ENCODE data around the gene MAGI2.

MAGI2 gene

DNA sequence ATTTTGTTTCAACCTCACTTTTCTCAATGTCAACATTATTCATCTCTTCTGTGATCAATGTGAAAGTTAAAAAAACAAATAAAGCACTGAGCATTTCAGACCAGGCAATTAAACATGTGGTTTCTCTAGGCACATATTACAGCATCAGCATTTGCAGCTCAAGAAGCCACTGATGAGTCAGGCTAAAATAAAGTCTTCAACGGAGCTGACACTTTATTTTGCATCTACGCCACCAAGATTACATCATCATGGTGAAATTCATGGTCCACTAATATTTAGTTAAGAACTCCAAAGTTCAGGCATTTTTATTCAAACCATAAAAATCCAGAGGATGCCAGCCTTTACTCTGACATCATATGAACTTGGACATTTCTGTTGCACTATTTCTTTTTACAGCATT is 33.0 kb downstream of the MAGI2 start:
- Mint-ChIP-seq H3K4me3 (no peak overlapping the region), H3K27me3 (no peaks in the 10 kb centered on the region), H3K36me3 (no peaks in the 10 kb centered on the region), H3K9me3 (no peaks in the 10 kb centered on the region), H3K27ac (no peak overlapping the region), H3K4me1 (no peaks in the 10 kb centered on the region)
- CTCF ChIA-PET: no interaction called here
- DNase-seq: no peak

GRCh38 chr7:79414910-79415309 is 38.6 kb downstream of the MAGI2 start:
- no peak overlapping the region for H3K27ac Mint-ChIP-seq
- no peaks in the 10 kb centered on the region for H3K27me3 Mint-ChIP-seq
- no peak overlapping the region for H3K4me3 Mint-ChIP-seq
- no peaks in the 10 kb centered on the region for H3K9me3 Mint-ChIP-seq
- H3K4me1 Mint-ChIP-seq: no peaks in the 10 kb centered on the region
- CTCF ChIA-PET: no interaction called here
- H3K36me3 Mint-ChIP-seq: no peaks in the 10 kb centered on the region
- no peak for DNase-seq

GRCh38 chr7:79412915-79413314 is 40.6 kb downstream of the MAGI2 start:
- Mint-ChIP-seq H3K36me3 (no peaks in the 10 kb centered on the region), H3K27me3 (no peaks in the 10 kb centered on the region), H3K4me3 (no peak overlapping the region), H3K4me1 (no peaks in the 10 kb centered on the region), H3K27ac (no peak overlapping the region), H3K9me3 (no peaks in the 10 kb centered on the region)
- CTCF ChIA-PET: no interaction called here
- no peak for DNase-seq

DNA sequence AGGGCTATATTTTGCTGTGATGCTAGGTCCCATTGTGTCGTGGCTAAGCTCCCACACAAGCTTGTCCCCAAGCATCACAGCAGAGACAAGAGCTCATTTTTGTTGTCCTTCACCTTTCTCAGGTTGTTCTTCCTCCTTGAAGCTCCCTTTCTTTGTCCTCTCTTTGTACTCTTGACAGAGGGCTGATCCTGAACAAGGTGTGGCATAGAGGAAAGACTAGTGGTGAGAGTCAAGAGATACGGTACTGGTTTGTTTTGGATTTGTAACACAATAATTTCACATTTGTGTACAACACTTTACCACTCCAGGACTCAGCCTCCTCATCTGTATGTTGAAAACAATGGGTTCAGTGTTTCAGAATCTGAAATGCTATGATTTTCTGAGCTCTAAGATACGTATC is 41.0 kb downstream of the MAGI2 start:
- Mint-ChIP-seq H3K4me1 (no peaks in the 10 kb centered on the region), H3K4me3 (no peak overlapping the region), H3K27ac (no peak overlapping the region), H3K27me3 (no peaks in the 10 kb centered on the region), H3K36me3 (no peaks in the 10 kb centered on the region), H3K9me3 (no peaks in the 10 kb centered on the region)
- CTCF ChIA-PET: no interaction called here
- DNase-seq: no peak

- H3K4me1 Mint-ChIP-seq: no peaks in the 10 kb centered on the region
- CTCF ChIA-PET: no interaction called here
- no peak overlapping the region for H3K27ac Mint-ChIP-seq
- H3K9me3 Mint-ChIP-seq: no peaks in the 10 kb centered on the region
- DNase-seq: no peak
- H3K4me3 Mint-ChIP-seq: no peak overlapping the region
- no peaks in the 10 kb centered on the region for H3K36me3 Mint-ChIP-seq
- H3K27me3 Mint-ChIP-seq: no peaks in the 10 kb centered on the region
Measured at GRCh38 chr7:79410345-79410744, 43.1 kb downstream of the MAGI2 start.

DNA sequence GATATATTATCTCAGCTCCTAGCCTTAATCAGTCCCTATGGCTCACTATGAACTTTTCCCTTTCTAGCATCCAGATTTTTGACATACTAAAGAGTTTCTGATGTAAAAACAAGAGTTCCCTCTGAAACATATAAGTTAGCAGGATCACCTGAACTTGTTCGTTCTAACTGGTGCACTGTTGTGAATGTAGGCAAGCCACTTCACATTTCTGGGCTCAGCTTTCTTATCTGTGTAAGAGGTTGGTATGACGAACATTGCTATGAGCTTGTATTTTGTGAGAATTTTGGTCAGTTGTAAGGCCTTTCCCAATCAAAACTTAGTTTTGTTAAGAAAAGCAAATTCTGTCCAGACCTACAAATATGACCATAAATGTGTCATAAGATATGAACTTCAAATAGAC is 46.1 kb downstream of the MAGI2 start:
- no peak for DNase-seq
- CTCF ChIA-PET: interaction anchor here (0.5 kb wide), 1 partner anchor 9 kb away, joined by 3 read pairs; no protein-coding TSS in a partner anchor
- no peaks in the 10 kb centered on the region for H3K27me3 Mint-ChIP-seq
- H3K4me1 Mint-ChIP-seq: no peaks in the 10 kb centered on the region
- no peaks in the 10 kb centered on the region for H3K36me3 Mint-ChIP-seq
- no peaks in the 10 kb centered on the region for H3K9me3 Mint-ChIP-seq
- no peak overlapping the region for H3K27ac Mint-ChIP-seq
- H3K4me3 Mint-ChIP-seq: no peak overlapping the region

GRCh38 chr7:79406371-79406770 is 47.1 kb downstream of the MAGI2 start:
- no peak overlapping the region for H3K4me3 Mint-ChIP-seq
- no peaks in the 10 kb centered on the region for H3K4me1 Mint-ChIP-seq
- no peak overlapping the region for H3K27ac Mint-ChIP-seq
- H3K9me3 Mint-ChIP-seq: no peaks in the 10 kb centered on the region
- CTCF ChIA-PET: no interaction called here
- H3K27me3 Mint-ChIP-seq: no peaks in the 10 kb centered on the region
- no peak for DNase-seq
- H3K36me3 Mint-ChIP-seq: no peaks in the 10 kb centered on the region

DNA sequence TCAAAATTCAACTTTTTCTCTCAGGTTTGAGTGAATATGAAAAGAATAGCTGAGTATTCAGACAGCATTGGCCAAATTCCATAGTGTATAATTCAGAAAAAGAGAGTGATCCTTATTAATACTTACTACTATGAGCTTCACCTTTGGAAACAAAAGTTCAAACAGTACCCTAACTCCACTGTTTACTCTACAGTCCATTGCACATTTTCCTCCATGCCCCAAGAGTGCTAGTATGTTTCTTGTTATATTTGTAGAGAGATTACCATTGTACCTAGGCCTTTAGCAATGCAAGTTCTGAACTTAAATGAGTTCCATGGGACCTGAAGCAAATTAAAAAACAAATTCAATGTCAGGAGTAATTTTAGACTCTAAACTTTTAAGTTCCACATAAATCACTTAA is 48.1 kb downstream of the MAGI2 start:
- CTCF ChIA-PET: no interaction called here
- H3K36me3 Mint-ChIP-seq: no peaks in the 10 kb centered on the region
- no peak for DNase-seq
- no peak overlapping the region for H3K27ac Mint-ChIP-seq
- no peaks in the 10 kb centered on the region for H3K4me1 Mint-ChIP-seq
- H3K9me3 Mint-ChIP-seq: no peaks in the 10 kb centered on the region
- no peak overlapping the region for H3K4me3 Mint-ChIP-seq
- H3K27me3 Mint-ChIP-seq: no peaks in the 10 kb centered on the region

DNA sequence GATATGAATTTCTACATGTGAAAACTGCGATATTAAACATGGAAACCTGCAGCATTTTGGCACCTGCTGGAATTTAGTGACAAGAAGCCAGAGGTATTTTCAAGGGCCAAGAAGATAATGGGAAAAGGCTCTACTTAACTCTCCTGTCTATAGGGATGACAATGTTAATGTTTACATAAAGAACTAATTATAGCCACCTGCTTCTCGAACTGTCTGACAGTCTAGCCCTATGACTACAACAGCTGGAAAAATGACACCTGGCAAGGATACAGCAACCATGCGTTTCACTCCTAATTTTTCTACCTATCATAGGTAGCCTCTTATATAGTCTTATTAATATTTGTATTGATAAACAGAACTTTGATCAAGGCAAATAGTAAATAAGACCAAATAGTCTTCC is 49.6 kb downstream of the MAGI2 start:
- Mint-ChIP-seq H3K9me3 (no peaks in the 10 kb centered on the region), H3K27ac (no peak overlapping the region), H3K4me3 (no peak overlapping the region), H3K36me3 (no peaks in the 10 kb centered on the region), H3K27me3 (no peaks in the 10 kb centered on the region), H3K4me1 (no peaks in the 10 kb centered on the region)
- no peak for DNase-seq
- CTCF ChIA-PET: no interaction called here

DNA sequence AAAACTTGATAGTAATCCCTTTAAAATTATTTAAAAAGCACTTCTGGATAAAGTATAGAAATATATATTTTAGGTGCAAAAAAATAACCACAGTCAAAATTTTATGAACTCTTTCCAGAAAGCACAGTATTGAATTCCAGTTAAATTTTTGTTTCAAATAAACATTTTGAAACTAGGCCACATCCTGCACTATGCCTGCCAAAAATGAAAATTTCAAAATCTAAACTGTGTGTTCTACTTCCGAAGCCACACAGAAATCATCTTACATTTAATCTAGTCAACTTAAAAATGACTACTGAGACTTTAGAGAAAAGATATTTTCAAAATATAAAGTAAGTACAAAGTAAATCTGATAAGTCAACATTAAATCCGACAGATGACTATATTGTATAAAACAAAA is 50.0 kb downstream of the MAGI2 start:
- DNase-seq: no peak
- Mint-ChIP-seq H3K36me3 (no peaks in the 10 kb centered on the region), H3K27ac (no peak overlapping the region), H3K27me3 (no peaks in the 10 kb centered on the region), H3K4me1 (no peaks in the 10 kb centered on the region), H3K4me3 (no peak overlapping the region), H3K9me3 (no peaks in the 10 kb centered on the region)
- CTCF ChIA-PET: no interaction called here

GRCh38 chr7:79401254-79401653 is 52.2 kb downstream of the MAGI2 start:
- H3K27me3 Mint-ChIP-seq: no peaks in the 10 kb centered on the region
- DNase-seq: no peak
- H3K4me3 Mint-ChIP-seq: no peak overlapping the region
- H3K4me1 Mint-ChIP-seq: no peaks in the 10 kb centered on the region
- CTCF ChIA-PET: no interaction called here
- H3K36me3 Mint-ChIP-seq: no peaks in the 10 kb centered on the region
- no peaks in the 10 kb centered on the region for H3K9me3 Mint-ChIP-seq
- H3K27ac Mint-ChIP-seq: no peak overlapping the region

GRCh38 chr7:79400222-79400621 is 53.2 kb downstream of the MAGI2 start:
- H3K27ac Mint-ChIP-seq: no peak overlapping the region
- H3K27me3 Mint-ChIP-seq: no peaks in the 10 kb centered on the region
- no peak for DNase-seq
- H3K36me3 Mint-ChIP-seq: no peaks in the 10 kb centered on the region
- no peaks in the 10 kb centered on the region for H3K4me1 Mint-ChIP-seq
- no peaks in the 10 kb centered on the region for H3K9me3 Mint-ChIP-seq
- CTCF ChIA-PET: no interaction called here
- H3K4me3 Mint-ChIP-seq: no peak overlapping the region

- CTCF ChIA-PET: interaction anchor here (0.9 kb wide), 1 partner anchor 9 kb away, joined by 3 read pairs; no protein-coding TSS in a partner anchor
- Mint-ChIP-seq H3K36me3 (no peaks in the 10 kb centered on the region), H3K27me3 (no peaks in the 10 kb centered on the region), H3K4me3 (no peak overlapping the region), H3K4me1 (no peaks in the 10 kb centered on the region), H3K9me3 (no peaks in the 10 kb centered on the region), H3K27ac (no peak overlapping the region)
- no peak for DNase-seq
Measured at GRCh38 chr7:79398138-79398749, 55.2 kb downstream of the MAGI2 start.

- no peak for DNase-seq
- H3K4me3 Mint-ChIP-seq: no peak overlapping the region
- no peaks in the 10 kb centered on the region for H3K27me3 Mint-ChIP-seq
- H3K9me3 Mint-ChIP-seq: no peaks in the 10 kb centered on the region
- H3K36me3 Mint-ChIP-seq: no peaks in the 10 kb centered on the region
- H3K4me1 Mint-ChIP-seq: no peaks in the 10 kb centered on the region
- H3K27ac Mint-ChIP-seq: no peak overlapping the region
- CTCF ChIA-PET: no interaction called here
Measured at GRCh38 chr7:79386688-79387422, 66.6 kb downstream of the MAGI2 start.

DNA sequence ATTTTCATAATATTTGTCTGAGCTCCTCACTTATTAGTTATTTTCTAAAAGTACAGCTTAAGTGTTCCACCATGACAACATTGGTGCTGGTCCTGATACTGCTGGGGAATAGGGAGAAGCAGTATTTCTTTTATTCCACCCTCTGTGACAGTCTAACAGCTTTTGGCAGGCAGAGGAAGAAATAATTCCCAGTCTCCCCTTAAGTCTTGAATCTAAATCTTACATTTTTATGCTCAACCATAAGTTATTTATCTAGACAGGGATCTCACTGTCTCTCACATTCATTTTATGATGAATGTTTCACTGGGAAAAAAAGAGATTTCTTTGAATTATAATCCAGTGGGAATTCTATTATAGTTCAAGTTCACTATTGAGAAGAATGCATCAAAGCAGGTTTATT is 71.5 kb downstream of the MAGI2 start:
- no peak overlapping the region for H3K27ac Mint-ChIP-seq
- H3K4me1 Mint-ChIP-seq: no peaks in the 10 kb centered on the region
- CTCF ChIA-PET: no interaction called here
- H3K9me3 Mint-ChIP-seq: no peaks in the 10 kb centered on the region
- no peak overlapping the region for H3K4me3 Mint-ChIP-seq
- H3K27me3 Mint-ChIP-seq: no peaks in the 10 kb centered on the region
- DNase-seq: no peak
- no peaks in the 10 kb centered on the region for H3K36me3 Mint-ChIP-seq

Measured in activated naive CD4-positive, alpha-beta T cell treated with anti-CD3 and anti-CD28 coated beads, Interleukin-2, amount 10 ng/mL, durations not matched to agents 7 days and 5 days (primary cell).